GM23248 (cell line): ENCODE data around the gene KCNK18. TPM values are rescaled to one million over a fixed set of nuclear protein-coding genes. Genes with fewer than 3 reads are reported as not detected.

Experiments
- DNase-seq: peaks from one replicate; pipeline ENCODE4 v3.0.0-alpha.2; 2015
- H2AFZ ChIP-seq: fragments of 200-600 bp; sonication (generic); 2 replicates; pipeline ENCODE4 v1.6.1; 2016; ENCODE audit warnings: antibody characterized with exemption
- H3F3A ChIP-seq: fragments of 200-600 bp; sonication (generic); 2 replicates; pipeline ENCODE4 v1.6.1; 2016; ENCODE audit warnings: mild to moderate bottlenecking, antibody characterized with exemption, mixed run types; ENCODE audit not compliant: insufficient read depth
- H3K27ac ChIP-seq: fragments of 200-600 bp; sonication (generic); 2 replicates; pipeline ENCODE4 v1.5.1; 2016; ENCODE audit warnings: mild to moderate bottlenecking
- H3K27me3 ChIP-seq: fragments of 200-600 bp; sonication (generic); replicated peaks from 2 replicates; pipeline ENCODE4 v1.6.1; 2016; ENCODE audit warnings: mild to moderate bottlenecking; ENCODE audit not compliant: insufficient read depth
- H3K36me3 ChIP-seq: fragments of 200-600 bp; sonication (generic); 2 replicates; pipeline ENCODE4 v1.6.1; 2016; ENCODE audit warnings: low read depth, mild to moderate bottlenecking
- H3K4me1 ChIP-seq: fragments of 200-600 bp; sonication (generic); 2 replicates; pipeline ENCODE4 v1.6.1; 2016; ENCODE audit warnings: mild to moderate bottlenecking; ENCODE audit not compliant: insufficient read depth
- H3K4me2 ChIP-seq: fragments of 200-600 bp; sonication (generic); one replicate; pipeline ENCODE4 v1.6.1; 2016; ENCODE audit warnings: mild to moderate bottlenecking; ENCODE audit not compliant: unreplicated experiment
- H3K4me3 ChIP-seq: fragments of 200-600 bp; sonication (generic); 2 replicates; pipeline ENCODE4 v1.5.1; 2016; ENCODE audit warnings: mild to moderate bottlenecking
- H3K79me2 ChIP-seq: fragments of 200-600 bp; sonication (generic); 2 replicates; pipeline ENCODE4 v1.6.1; 2016; ENCODE audit warnings: mild to moderate bottlenecking; ENCODE audit not compliant: insufficient read depth
- H3K9ac ChIP-seq: fragments of 200-600 bp; sonication (generic); 2 replicates; pipeline ENCODE4 v1.6.1; 2016; ENCODE audit warnings: mild to moderate bottlenecking
- H3K9me2 ChIP-seq: fragments of 200-600 bp; sonication (generic); 2 replicates; pipeline ENCODE4 v1.6.1; 2016; ENCODE audit warnings: mixed run types, mild to moderate bottlenecking, moderate library complexity; ENCODE audit not compliant: insufficient read depth
- H3K9me3 ChIP-seq: fragments of 200-600 bp; sonication (generic); one replicate; pipeline ENCODE4 v1.6.1; 2017; ENCODE audit warnings: low read depth
- H4K20me1 ChIP-seq: fragments of 200-600 bp; sonication (generic); 2 replicates; pipeline ENCODE4 v1.6.0; 2016; ENCODE audit not compliant: insufficient read depth
- EZH2 ChIP-seq: fragments of 200-600 bp; sonication (generic); IDR thresholded peaks from 2 replicates; pipeline ENCODE4 v1.6.1; 2018; ENCODE audit warnings: antibody characterized with exemption, mild to moderate bottlenecking; ENCODE audit not compliant: insufficient read depth, poor library complexity, severe bottlenecking
- EZH2phosphoT487 ChIP-seq: fragments of 200-600 bp; sonication (generic); IDR thresholded peaks from 2 replicates; pipeline ENCODE4 v1.6.1; 2018; ENCODE audit warnings: antibody characterized with exemption, moderate library complexity, mild to moderate bottlenecking, low read depth; ENCODE audit not compliant: insufficient read depth
- WGBS, 2 experiments: methylation state at CpG; one replicate each; pipeline ENCODE4 v1.1.6; 2015 to 2017; ENCODE audit warnings: low lambda C conversion rate in 2 of 2, low coverage in 1 of 2; ENCODE audit errors: missing lambda C conversion rate in 2 of 2; 5-methylcytosine and 5-hydroxymethylcytosine counted together
- in situ Hi-C: fragments of 300-500 bp; cut with MboI; formaldehyde crosslinking; loops from 2 replicates; pipeline ENCODE4 v1.15.0; 2020
- polyA plus RNA-seq: library from polyadenylated mRNA; unstranded; fragments of >200 nt; fragmentation: Nextera tagmentation; extraction: Ambion mirVana; gene quantifications from 2 replicates; pipeline ENCODE4 v1.2.1, GENCODE V29; 2016
- total RNA-seq: library from RNA; depleted of rRNA; stranded (reverse); fragments of >200 nt; shearing (Covaris generic); gene quantifications from 2 replicates; pipeline ENCODE4 v1.2.3, GENCODE V29; 2014

KCNK18 gene
- total and polyA plus RNA-seq, 2 experiments from 2014 or later = not detected

DNA sequence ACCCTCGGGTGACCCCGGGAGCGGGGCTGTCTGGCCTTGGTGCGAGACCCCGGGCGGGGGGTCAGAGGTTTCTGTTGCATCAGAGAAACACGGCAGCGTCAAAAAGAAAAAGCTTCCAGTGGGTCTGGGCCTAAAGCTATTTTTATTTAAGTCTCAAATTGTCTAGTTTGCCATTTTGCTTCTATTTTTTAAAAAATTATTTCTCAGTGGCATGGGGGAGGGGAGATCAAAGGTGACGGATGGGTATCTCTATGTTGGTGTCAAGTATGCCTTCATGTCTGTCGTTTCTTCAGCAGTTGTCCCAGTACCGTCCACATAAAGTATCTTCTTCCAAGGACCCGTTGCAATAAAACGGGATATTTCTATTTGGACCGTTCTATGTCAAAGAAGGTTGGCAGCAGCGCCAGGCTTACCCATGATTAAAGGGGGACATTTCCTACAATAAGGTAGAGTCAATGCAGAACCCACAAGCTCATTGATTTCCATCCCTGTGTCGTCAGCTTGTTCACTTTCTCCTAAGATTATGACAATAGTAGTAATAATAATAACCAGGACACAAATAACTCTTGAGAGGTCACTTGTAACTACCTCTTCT, 33.2 kb upstream of the KCNK18 start:
- 57 to 59% methylated on average over 16 of the region's 16 CpGs for WGBS, 2 experiments
- no peak overlapping the region for H3K27ac ChIP-seq
- no peaks in the 10 kb centered on the region for H3F3A ChIP-seq
- no peak overlapping the region for H3K4me2 ChIP-seq
- TF ChIP-seq EZH2phosphoT487 (no peak), EZH2 (peak; percentile 27)
- H2AFZ ChIP-seq = no peak overlapping the region
- no peak overlapping the region for H3K9ac ChIP-seq
- DNase-seq = no peak
- no peaks in the 10 kb centered on the region for H3K4me1 ChIP-seq
- H3K4me3 ChIP-seq = no peak overlapping the region
- H3K9me3 ChIP-seq = no peaks in the 10 kb centered on the region
- H3K9me2 ChIP-seq = no peaks in the 10 kb centered on the region
- H3K79me2 ChIP-seq = no peaks in the 10 kb centered on the region
- peaks cover 91% of the 10 kb centered on the region for H3K27me3 ChIP-seq
- no peaks in the 10 kb centered on the region for H4K20me1 ChIP-seq
- in situ Hi-C loops = no loop called here
- H3K36me3 ChIP-seq = no peaks in the 10 kb centered on the region

DNA sequence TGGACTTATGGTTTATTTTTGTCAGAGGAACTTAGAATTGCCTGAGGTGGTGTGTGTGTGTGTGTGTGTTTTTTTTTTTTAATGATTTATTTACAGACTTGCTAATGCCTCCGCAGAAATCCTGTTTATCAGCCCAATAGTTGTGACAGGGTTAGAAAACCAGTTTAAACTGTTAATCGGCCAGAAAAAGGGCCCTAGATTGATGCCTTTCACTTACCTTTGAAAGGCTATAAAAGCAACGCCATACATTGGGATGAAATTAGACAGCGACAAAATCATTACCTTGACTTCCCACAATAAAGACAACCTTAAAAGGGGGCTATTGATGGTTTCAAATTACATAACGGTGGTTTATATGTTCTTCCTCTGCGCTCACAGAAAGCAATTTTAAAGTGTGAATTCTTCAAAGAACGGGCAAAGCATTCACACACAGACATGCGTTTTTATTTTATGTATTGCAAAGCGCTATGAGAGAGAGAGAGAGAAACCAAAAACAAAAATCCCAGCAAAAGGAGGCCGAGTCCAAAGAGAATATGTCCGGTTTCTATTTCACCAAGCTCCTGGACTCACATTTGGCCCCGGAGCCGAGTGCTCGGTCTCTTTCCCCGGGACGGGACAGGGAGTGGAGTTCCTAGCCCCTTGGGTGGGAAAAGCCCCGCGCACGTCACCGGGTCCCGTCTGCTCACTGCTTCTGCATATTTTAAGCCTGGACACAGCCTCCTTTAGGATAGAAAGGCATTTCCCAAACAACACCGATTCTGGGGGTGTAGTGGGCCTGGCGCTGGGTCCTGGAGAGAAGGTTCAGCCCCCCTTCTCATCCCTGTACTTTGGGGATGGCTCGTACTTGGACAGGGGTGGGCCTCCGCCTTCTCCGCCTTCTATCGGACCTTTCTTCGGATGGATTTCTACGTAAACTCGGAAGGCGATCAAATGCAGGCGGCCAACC, 32.4 kb upstream of the KCNK18 start:
- Histone ChIP-seq H3F3A (peaks cover 5% of the 10 kb centered on the region; the same call in 1 of the 2 replicates), H3K79me2 (no peaks in the 10 kb centered on the region), H3K9me2 (no peaks in the 10 kb centered on the region), H3K4me2 (peak overlapping the region; percentile 39), H3K4me3 (peak overlapping the region; percentile 48), H2AFZ (peak overlapping the region; percentile 59), H3K27ac (no peak overlapping the region), H3K36me3 (no peaks in the 10 kb centered on the region), H3K27me3 (peaks cover 91% of the 10 kb centered on the region), H3K9ac (no peak overlapping the region), H3K9me3 (no peaks in the 10 kb centered on the region), H4K20me1 (no peaks in the 10 kb centered on the region), H3K4me1 (no peaks in the 10 kb centered on the region)
- in situ Hi-C loops = no loop called here
- WGBS, 2 experiments = 15 to 16% methylated on average over 32 of the region's 32 CpGs
- peak; percentile 23 for DNase-seq
- TF ChIP-seq EZH2phosphoT487 (0 out of 2 replicates have a peak, but pooled peaks have one; percentile 12), EZH2 (peak; percentile 78)

DNA sequence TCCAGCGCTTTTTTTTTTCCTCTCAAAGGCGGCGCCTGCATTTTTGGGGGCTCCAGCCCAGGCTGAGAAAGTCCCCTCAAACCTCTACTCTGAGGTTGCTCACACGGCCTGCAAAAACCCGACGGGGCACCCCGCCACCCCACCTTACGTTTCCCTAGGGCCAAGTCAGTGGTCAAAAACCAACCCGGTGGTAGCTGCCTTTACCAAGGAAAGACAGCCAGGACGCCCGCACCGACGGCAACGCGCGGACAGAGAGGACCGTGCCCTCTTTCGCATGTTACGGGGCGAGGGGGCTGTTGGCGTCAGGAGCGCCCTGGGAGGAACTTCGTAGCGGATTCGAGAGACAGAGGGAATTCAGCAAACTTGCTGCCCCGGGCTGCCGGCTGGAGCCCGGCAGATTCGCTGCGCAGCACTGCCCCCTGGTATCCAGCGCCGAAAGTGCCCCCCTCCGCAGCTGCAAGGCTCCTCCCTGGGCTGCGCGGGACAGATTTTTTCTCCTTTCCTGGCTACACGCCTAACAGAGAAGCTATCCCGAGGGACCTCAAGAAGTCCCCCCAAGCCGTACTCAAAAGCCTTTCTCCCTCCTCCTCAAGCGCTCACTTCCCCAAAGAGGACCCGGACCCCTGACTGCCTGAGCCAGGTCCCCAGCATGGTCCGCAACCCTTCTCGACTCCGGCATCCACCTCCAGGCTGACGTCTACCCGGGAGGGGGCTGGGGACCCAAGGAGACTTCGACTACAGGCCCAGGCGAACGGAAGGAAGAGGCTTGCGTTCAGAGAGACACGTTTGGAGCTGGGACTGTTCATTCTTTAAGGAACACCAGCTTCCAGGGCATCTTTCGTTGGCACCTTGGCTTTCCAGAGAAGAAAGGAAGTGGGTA, 31.5 kb upstream of the KCNK18 start:
- no peaks in the 10 kb centered on the region for H3K79me2 ChIP-seq
- peak; percentile 77 for DNase-seq
- TF ChIP-seq EZH2 (no peak), EZH2phosphoT487 (0 out of 2 replicates have a peak, but pooled peaks have one; percentile 61)
- H3K27ac ChIP-seq = no peak overlapping the region
- 3 to 4% methylated on average over 46 to 47 of the region's 51 CpGs for WGBS, 2 experiments
- no peak overlapping the region for H3K9ac ChIP-seq
- H3K9me3 ChIP-seq = no peaks in the 10 kb centered on the region
- peaks cover 6% of the 10 kb centered on the region; the same call in 1 of the 2 replicates for H3F3A ChIP-seq
- H3K4me1 ChIP-seq = no peaks in the 10 kb centered on the region
- H3K27me3 ChIP-seq = peaks cover 91% of the 10 kb centered on the region
- H3K9me2 ChIP-seq = no peaks in the 10 kb centered on the region
- peak overlapping the region; percentile 59 for H2AFZ ChIP-seq
- in situ Hi-C loops = no loop called here
- H3K36me3 ChIP-seq = no peaks in the 10 kb centered on the region
- peak overlapping the region; percentile 48 for H3K4me3 ChIP-seq
- no peaks in the 10 kb centered on the region for H4K20me1 ChIP-seq
- H3K4me2 ChIP-seq = peak overlapping the region; percentile 47
